Testis (tissue), 2 donors: ENCODE results near the gene SRD5A1.

ENCODE experiments used
- POLR2A ChIP-seq: fragments of 450-650 bp; IDR thresholded peaks from one replicate; pipeline ENCODE4 v1.6.1; 2017; ENCODE audit warnings: antibody characterized with exemption, mild to moderate bottlenecking, moderate library complexity
- TF ChIP-seq, protein P1 (sequence below), 3 experiments: fragments of 450-650 bp in 2 of 3; fragments of 200-600 bp in 1 of 3; sonication (generic) in 1 of 3; IDR thresholded peaks; one replicate each; pipeline ENCODE4 v1.5.1; 2016 to 2019; ENCODE audit warnings: antibody characterized with exemption in 3 of 3, mild to moderate bottlenecking in 2 of 3, moderate library complexity in 1 of 3

DNA sequence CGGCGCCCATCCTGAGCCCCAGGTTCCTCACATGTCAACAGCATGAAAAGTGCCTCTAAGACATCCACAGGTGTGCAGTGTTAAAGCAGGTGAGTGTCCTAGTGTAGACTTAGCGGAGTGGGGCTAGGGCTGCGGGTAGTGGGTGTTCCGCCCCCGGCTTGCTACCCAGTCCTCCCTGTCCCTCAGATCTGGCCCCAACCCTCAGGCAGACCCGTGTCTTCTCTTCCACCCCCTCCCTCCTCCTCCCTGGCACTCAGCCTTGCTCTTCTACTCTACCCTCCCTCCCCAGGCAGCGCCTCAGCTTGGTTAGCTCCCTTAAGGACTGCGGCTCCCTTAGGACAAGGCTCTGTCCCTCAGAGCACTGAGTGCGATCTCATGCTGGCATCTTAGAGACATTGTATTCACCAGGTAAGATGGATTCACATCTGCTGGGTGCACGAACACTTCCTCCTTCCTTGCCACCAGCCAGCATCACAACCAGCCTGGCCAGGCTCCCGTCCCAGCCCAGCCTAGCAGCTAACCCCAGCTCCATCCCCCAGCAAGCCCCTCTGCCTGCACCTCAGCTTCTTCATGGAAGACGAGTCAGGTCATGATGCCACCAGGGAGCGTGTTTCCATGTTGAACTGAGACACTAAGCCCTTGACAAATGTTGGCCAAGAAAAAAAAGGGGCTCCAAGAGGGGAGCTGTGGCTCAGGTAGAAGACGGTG lies 47.1 kb upstream of the SRD5A1 start:
- TF ChIP-seq, protein P1, sequence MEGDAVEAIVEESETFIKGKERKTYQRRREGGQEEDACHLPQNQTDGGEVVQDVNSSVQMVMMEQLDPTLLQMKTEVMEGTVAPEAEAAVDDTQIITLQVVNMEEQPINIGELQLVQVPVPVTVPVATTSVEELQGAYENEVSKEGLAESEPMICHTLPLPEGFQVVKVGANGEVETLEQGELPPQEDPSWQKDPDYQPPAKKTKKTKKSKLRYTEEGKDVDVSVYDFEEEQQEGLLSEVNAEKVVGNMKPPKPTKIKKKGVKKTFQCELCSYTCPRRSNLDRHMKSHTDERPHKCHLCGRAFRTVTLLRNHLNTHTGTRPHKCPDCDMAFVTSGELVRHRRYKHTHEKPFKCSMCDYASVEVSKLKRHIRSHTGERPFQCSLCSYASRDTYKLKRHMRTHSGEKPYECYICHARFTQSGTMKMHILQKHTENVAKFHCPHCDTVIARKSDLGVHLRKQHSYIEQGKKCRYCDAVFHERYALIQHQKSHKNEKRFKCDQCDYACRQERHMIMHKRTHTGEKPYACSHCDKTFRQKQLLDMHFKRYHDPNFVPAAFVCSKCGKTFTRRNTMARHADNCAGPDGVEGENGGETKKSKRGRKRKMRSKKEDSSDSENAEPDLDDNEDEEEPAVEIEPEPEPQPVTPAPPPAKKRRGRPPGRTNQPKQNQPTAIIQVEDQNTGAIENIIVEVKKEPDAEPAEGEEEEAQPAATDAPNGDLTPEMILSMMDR (IDR thresholded peaks at IDR 0.05), result no peak
- no peak for TF ChIP-seq POLR2A
